ENCODE results near the gene MAP3K7. TPM values are rescaled to one million over a fixed set of nuclear protein-coding genes. Genes with fewer than 3 reads are reported as not detected.
A peak's percentile ranks its signal among the peaks of the same experiment; 100 is the strongest.

MAP3K7 gene
- total RNA-seq, 1 experiment from 2014 or later = 26.6 TPM

GRCh38 chr6:90595854-90596253 lies 9.0 kb upstream of the MAP3K7 start:
- Histone ChIP-seq H3K27ac (ENCODE audit: low read depth, low read length) (no peak overlapping the region), H3K9me2 (ENCODE audit: insufficient read depth) (no peaks in the 10 kb centered on the region), H3K4me2 (ENCODE audit: low read length) (no peak overlapping the region), H3K79me2 (ENCODE audit: insufficient read depth, low read length) (no peaks in the 10 kb centered on the region), H4K20me1 (ENCODE audit: insufficient read depth) (no peaks in the 10 kb centered on the region), H3K4me1 (ENCODE audit: control insufficient read depth in 1 of 2, insufficient read depth in 2 of 2, low read length in 2 of 2) (no peaks in the 10 kb centered on the region), H2AFZ (ENCODE audit: low read depth, low read length, poor library complexity, severe bottlenecking) (no peak overlapping the region), H3K36me3 (ENCODE audit: control insufficient read depth in 1 of 2, insufficient read depth in 2 of 2, low read length in 2 of 2) (no peaks in the 10 kb centered on the region), H3K9ac (ENCODE audit: low read length) (no peak overlapping the region), H3K4me3 (replicated peaks in 1 of 2; ENCODE audit: low read depth in 1 of 2, low read length in 2 of 2) (no peak overlapping the region), H3K9me3 (ENCODE audit: control insufficient read depth in 1 of 2, insufficient read depth in 1 of 2, low read depth in 1 of 2, low read length in 2 of 2) (no peaks in the 10 kb centered on the region), H3K27me3 (ENCODE audit: insufficient read depth, low read length) (no peaks in the 10 kb centered on the region)
- CTCF ChIA-PET = no interaction called here
- ATAC-seq (no peak), DNase-seq (ENCODE audit: low read depth, low spot score) (no peak)
- no TSS peak for BruUV-seq (replicated peaks)
- no peak for TF ChIP-seq POLR2A (IDR thresholded peaks at IDR 0.05; ENCODE audit: borderline replicate concordance, extremely low read depth, insufficient read depth, insufficient read length)
- no peak for TF ChIP-seq EZH2 (IDR thresholded peaks at IDR 0.05)
- TF ChIP-seq ZNF274 (IDR thresholded peaks at IDR 0.05; ENCODE audit: low read depth, low read length) = no peak
- RAD21 ChIA-PET (ENCODE audit: low non-redundant PET in 1 of 2, low total read pairs in 2 of 2, uncharacterized antibody in 2 of 2, unreplicated experiment in 2 of 2) = no interaction called here
- POLR2A ChIA-PET = no interaction called here
- intact Hi-C loops (cut with micrococcal nuclease) = no loop called here

DNA sequence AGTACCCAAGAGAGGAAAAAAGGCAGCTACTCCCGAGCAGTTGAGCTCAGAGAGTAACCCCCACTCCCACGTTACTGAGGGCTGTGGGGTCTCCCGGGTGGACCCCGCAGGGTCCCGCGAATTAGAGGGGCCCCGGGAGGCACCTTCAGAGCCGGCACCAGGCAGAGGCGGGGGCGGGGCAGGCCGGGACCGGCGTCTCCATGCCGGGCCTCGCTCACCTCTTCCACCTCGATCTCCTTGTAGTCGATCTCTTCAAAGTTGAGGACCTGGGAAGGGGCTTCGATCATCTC lies 381 bp downstream of the MAP3K7 start:
- Histone ChIP-seq H3K36me3 (ENCODE audit: control insufficient read depth in 1 of 2, insufficient read depth in 2 of 2, low read length in 2 of 2) (no peaks in the 10 kb centered on the region), H3K27ac (ENCODE audit: low read depth, low read length) (peak overlapping the region; percentile 76), H3K9me2 (ENCODE audit: insufficient read depth) (no peaks in the 10 kb centered on the region), H3K4me3 (replicated peaks in 1 of 2; ENCODE audit: low read depth in 1 of 2, low read length in 2 of 2) (peak overlapping the region; percentile 86 to 93), H3K9me3 (ENCODE audit: control insufficient read depth in 1 of 2, insufficient read depth in 1 of 2, low read depth in 1 of 2, low read length in 2 of 2) (no peaks in the 10 kb centered on the region), H3K9ac (ENCODE audit: low read length) (peak overlapping the region; percentile 84), H3K4me1 (ENCODE audit: control insufficient read depth in 1 of 2, insufficient read depth in 2 of 2, low read length in 2 of 2) (peaks cover 4 to 17% of the 10 kb centered on the region in 2 experiments; a peak in 3 of 4 replicates), H2AFZ (ENCODE audit: low read depth, low read length, poor library complexity, severe bottlenecking) (peak overlapping the region; percentile 87), H3K79me2 (ENCODE audit: insufficient read depth, low read length) (peaks cover 53% of the 10 kb centered on the region), H4K20me1 (ENCODE audit: insufficient read depth) (peaks cover 7% of the 10 kb centered on the region; the same call in 1 of the 2 replicates), H3K4me2 (ENCODE audit: low read length) (peak overlapping the region; percentile 76), H3K27me3 (ENCODE audit: insufficient read depth, low read length) (no peaks in the 10 kb centered on the region)
- ChIA-PET POLR2A (no interaction called here), CTCF (interaction anchor here (0.7 kb wide), 1 partner anchor 16 kb away, joined by 3 read pairs; no protein-coding TSS in a partner anchor), RAD21 (ENCODE audit: low non-redundant PET in 1 of 2, low total read pairs in 2 of 2, uncharacterized antibody in 2 of 2, unreplicated experiment in 2 of 2) (no interaction called here)
- peak; percentile 37 for ATAC-seq
- no TSS peak for BruUV-seq (replicated peaks)
- no peak for TF ChIP-seq SP1 (IDR thresholded peaks at IDR 0.05; ENCODE audit: low read depth)
- intact Hi-C loops (cut with micrococcal nuclease) = no loop called here
- no peak for DNase-seq (ENCODE audit: low read depth, low spot score)

All from HCT116 (cell line).